ENCODE results near the gene SH3BP5.

The SH3BP5 gene, protein sequence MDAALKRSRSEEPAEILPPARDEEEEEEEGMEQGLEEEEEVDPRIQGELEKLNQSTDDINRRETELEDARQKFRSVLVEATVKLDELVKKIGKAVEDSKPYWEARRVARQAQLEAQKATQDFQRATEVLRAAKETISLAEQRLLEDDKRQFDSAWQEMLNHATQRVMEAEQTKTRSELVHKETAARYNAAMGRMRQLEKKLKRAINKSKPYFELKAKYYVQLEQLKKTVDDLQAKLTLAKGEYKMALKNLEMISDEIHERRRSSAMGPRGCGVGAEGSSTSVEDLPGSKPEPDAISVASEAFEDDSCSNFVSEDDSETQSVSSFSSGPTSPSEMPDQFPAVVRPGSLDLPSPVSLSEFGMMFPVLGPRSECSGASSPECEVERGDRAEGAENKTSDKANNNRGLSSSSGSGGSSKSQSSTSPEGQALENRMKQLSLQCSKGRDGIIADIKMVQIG

GRCh38 chr3:15332405-15333098 lies at the start of gene SH3BP5:
TSS of gene SH3BP5 (minus strand) at chr3:15332586. CDS start at chr3:15332408, 178 bp downstream.
- Histone ChIP-seq H3K79me2 (ENCODE audit: low read length) (peaks cover 48% of the 10 kb centered on the region), H3K27ac (ENCODE audit: low read length) (peak within 1 kb of the TSS; percentile 57)

DNA sequence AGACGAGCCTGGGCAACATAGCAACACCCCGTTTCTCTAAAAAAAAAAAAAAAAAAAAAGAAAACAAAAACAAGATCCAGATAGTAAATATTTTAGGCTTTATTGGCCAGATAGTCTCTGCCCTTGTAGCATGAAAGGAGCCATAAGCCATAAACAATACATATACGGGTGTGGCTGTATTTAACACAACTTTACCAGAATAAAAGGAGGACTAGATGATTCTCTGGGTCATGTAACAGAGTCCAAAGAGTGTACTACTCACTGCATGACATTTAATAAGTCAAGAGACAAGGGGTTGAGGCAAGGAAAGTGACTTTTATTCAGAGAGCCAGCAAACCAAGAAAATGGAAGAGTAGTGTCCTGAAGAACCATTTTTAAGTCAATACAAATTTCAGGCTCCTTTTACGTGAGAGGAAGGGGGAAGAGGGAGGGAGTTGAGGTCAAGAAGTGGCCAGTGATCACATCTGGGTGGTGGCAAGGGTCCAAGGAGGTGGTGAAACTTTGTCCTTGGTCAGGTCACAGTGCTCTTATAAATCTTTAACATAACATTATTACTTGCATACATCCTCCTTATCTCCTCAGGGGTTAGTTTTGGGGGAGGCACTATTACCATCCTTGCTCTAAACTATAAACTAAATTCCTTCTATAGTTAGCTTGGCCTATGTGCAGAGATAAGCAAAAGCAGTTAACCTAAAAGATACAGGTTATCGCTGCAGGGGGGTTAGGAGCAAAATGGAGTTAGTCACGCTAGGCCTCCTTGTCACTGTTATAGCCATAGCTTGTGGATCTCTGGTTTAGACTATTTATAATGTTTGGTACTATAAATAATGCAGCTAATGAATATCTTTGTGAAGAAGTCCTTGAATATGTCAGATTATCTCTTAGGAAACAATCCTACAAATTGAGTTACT lies 48.8 kb upstream of the SH3BP5 start:
- Histone ChIP-seq H3K4me3 (ENCODE audit: low read length) (no peak overlapping the region), H3K79me2 (ENCODE audit: low read length) (no peaks in the 10 kb centered on the region), H4K20me1 (ENCODE audit: insufficient read depth, low read length) (no peaks in the 10 kb centered on the region), H3K9ac (ENCODE audit: low read length) (no peak overlapping the region), H3K36me3 (replicated peaks; ENCODE audit: low read depth, low read length) (peaks cover 8% of the 10 kb centered on the region), H3K27me3 (ENCODE audit: low read depth, low read length) (no peaks in the 10 kb centered on the region), H3K9me3 (ENCODE audit: insufficient read depth, low read length) (peaks cover 9% of the 10 kb centered on the region), H3K4me2 (ENCODE audit: low read length) (no peak overlapping the region), H2AFZ (ENCODE audit: low read depth, low read length) (no peak overlapping the region), H3K27ac (ENCODE audit: low read length) (no peak overlapping the region), H3K4me1 (ENCODE audit: low read length) (peaks cover 80% of the 10 kb centered on the region)
- TF ChIP-seq EZH2phosphoT487 (IDR thresholded peaks at IDR 0.05; ENCODE audit: low read depth) (no peak), CTCF (IDR thresholded peaks at IDR 0.05; ENCODE audit: low read depth, low read length) (no peak)

More at GRCh38 chr3:15332405-15333098, at the start of gene SH3BP5:
- H3K4me2 ChIP-seq (ENCODE audit: low read length): peak within 1 kb of the TSS; percentile 88
- H3K27me3 ChIP-seq (ENCODE audit: low read depth, low read length): no peaks in the 10 kb centered on the region
- peaks cover 27% of the 10 kb centered on the region; the same call in 1 of the 2 replicates for H4K20me1 ChIP-seq (ENCODE audit: insufficient read depth, low read length)
- peak within 1 kb of the TSS; percentile 89 for H3K9ac ChIP-seq (ENCODE audit: low read length)
- no peaks in the 10 kb centered on the region for H3K9me3 ChIP-seq (ENCODE audit: insufficient read depth, low read length)
- H3K4me1 ChIP-seq (ENCODE audit: low read length): peaks cover 43% of the 10 kb centered on the region
- H3K4me3 ChIP-seq (ENCODE audit: low read length): peak within 1 kb of the TSS; percentile 84
- TF ChIP-seq EZH2phosphoT487 (IDR thresholded peaks at IDR 0.05; ENCODE audit: low read depth): no peak
- TF ChIP-seq CTCF (IDR thresholded peaks at IDR 0.05; ENCODE audit: low read depth, low read length): peak; percentile 47
- peak within 1 kb of the TSS; percentile 95 for H2AFZ ChIP-seq (ENCODE audit: low read depth, low read length)
- peaks cover 25% of the 10 kb centered on the region for H3K36me3 ChIP-seq (replicated peaks; ENCODE audit: low read depth, low read length)

DNA sequence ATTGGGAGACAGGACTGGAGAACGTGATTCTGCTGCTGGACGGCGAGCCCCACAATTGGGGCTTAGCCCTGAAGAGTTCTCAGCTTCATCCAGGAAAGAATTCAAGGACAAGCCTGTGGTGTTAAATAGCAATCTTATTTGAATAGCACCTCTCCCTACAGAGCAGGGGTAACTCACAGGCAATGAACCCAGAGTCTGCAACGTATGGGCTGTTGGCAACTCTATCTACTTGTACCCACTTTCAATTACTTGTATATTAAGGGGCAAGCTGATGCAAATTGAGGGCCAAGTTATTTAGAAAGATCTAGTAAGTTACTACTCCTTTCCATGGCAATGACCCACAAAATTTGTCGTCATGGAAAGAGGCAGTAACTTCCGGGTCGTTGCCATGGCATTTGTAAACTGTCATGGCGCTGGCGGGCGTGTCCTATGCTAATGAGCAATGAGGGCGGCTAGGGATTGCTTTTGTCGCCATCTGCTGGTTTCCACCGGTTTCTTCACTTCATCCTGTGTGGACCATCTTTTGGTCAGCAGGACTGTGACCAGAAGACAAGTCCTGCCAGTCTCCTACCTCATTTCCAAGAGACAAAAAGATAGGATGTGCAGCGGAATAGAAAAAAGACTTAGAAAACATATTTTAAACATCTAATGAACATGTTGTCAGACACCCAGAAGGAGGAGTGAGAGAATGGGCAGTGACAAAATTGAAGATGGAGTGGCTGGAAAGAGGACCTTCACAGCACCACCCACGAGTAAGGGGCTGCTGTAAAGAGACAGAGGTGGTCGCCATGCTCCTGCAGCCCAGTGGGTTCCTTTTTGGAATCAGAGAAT lies 45.8 kb upstream of the SH3BP5 start:
- Histone ChIP-seq H3K4me2 (ENCODE audit: low read length) (peak overlapping the region; percentile 90), H3K79me2 (ENCODE audit: low read length) (no peaks in the 10 kb centered on the region), H3K9ac (ENCODE audit: low read length) (peak overlapping the region; percentile 54), H3K27me3 (ENCODE audit: low read depth, low read length) (no peaks in the 10 kb centered on the region), H3K9me3 (ENCODE audit: insufficient read depth, low read length) (no peaks in the 10 kb centered on the region), H4K20me1 (ENCODE audit: insufficient read depth, low read length) (no peaks in the 10 kb centered on the region), H3K4me3 (ENCODE audit: low read length) (peak overlapping the region; percentile 63), H3K4me1 (ENCODE audit: low read length) (peaks cover 52% of the 10 kb centered on the region), H3K27ac (ENCODE audit: low read length) (peak overlapping the region; percentile 65), H2AFZ (ENCODE audit: low read depth, low read length) (peak overlapping the region; percentile 98), H3K36me3 (replicated peaks; ENCODE audit: low read depth, low read length) (no peaks in the 10 kb centered on the region)
- TF ChIP-seq CTCF (IDR thresholded peaks at IDR 0.05; ENCODE audit: low read depth, low read length): peak; percentile 95
- no peak for TF ChIP-seq EZH2phosphoT487 (IDR thresholded peaks at IDR 0.05; ENCODE audit: low read depth)
